GM23338 (cell line): ENCODE data around the gene KSR2. TPM values are rescaled to one million over a fixed set of nuclear protein-coding genes. Genes with fewer than 3 reads are reported as not detected.

Experiments used
- ATAC-seq: fragments of 200-7000 bp; cut with Tn5 transposase; 3 replicates; pipeline ENCODE4 v1.9.1; 2020
- DNase-seq: peaks from one replicate; pipeline ENCODE4 v3.0.0-alpha.2; 2015; ENCODE audit warnings: low spot score
- H2AFZ ChIP-seq: fragments of 200-600 bp; sonication (generic); 2 replicates; pipeline ENCODE4 v1.8.0; 2016; ENCODE audit warnings: antibody characterized with exemption, mild to moderate bottlenecking, moderate library complexity
- H3F3A ChIP-seq: fragments of 200-600 bp; sonication (generic); replicated peaks from 2 replicates; pipeline ENCODE4 v1.8.0; 2017; ENCODE audit warnings: antibody characterized with exemption, mixed run types, low read depth
- H3K27ac ChIP-seq: fragments of 200-600 bp; sonication (generic); 2 replicates; pipeline ENCODE4 v1.6.1; 2016; ENCODE audit warnings: low read depth
- H3K27me3 ChIP-seq: fragments of 200-600 bp; sonication (generic); 2 replicates; pipeline ENCODE4 v1.8.0; 2016; ENCODE audit warnings: mild to moderate bottlenecking, mixed run types, moderate library complexity; ENCODE audit not compliant: insufficient read depth
- H3K36me3 ChIP-seq: fragments of 200-600 bp; sonication (generic); 2 replicates; pipeline ENCODE4 v1.8.0; 2016; ENCODE audit warnings: mild to moderate bottlenecking; ENCODE audit not compliant: insufficient read depth
- H3K4me1 ChIP-seq: fragments of 200-600 bp; sonication (generic); 2 replicates; pipeline ENCODE4 v1.8.0; 2016; ENCODE audit warnings: mild to moderate bottlenecking, moderate library complexity; ENCODE audit not compliant: insufficient read depth
- H3K4me2 ChIP-seq: fragments of 200-600 bp; sonication (generic); 2 replicates; pipeline ENCODE4 v1.7.1; 2017; ENCODE audit warnings: mixed run types
- H3K4me3 ChIP-seq: fragments of 200-600 bp; sonication (generic); 2 replicates; pipeline ENCODE4 v1.6.1; 2016; ENCODE audit warnings: mixed run types
- H3K79me2 ChIP-seq: fragments of 200-600 bp; sonication (generic); replicated peaks from 2 replicates; pipeline ENCODE4 v1.8.0; 2017; ENCODE audit warnings: mild to moderate bottlenecking; ENCODE audit not compliant: insufficient read depth
- H3K9me2 ChIP-seq: fragments of 200-600 bp; sonication (generic); 2 replicates; pipeline ENCODE4 v1.8.0; 2017; ENCODE audit not compliant: insufficient read depth
- H4K20me1 ChIP-seq: fragments of 200-600 bp; sonication (generic); replicated peaks from 2 replicates; pipeline ENCODE4 v1.8.0; 2017; ENCODE audit warnings: mild to moderate bottlenecking; ENCODE audit not compliant: insufficient read depth
- H3K27ac Mint-ChIP-seq: 2 replicates; pipeline ENCODE4 v1.8.0; 2020; ENCODE audit warnings: inconsistent platforms, mild to moderate bottlenecking, moderate library complexity, mixed read lengths
- H3K27me3 Mint-ChIP-seq: 3 replicates; pipeline ENCODE4 v1.8.0; 2022; ENCODE audit warnings: low read depth, mild to moderate bottlenecking, moderate library complexity, mixed read lengths, inconsistent platforms; ENCODE audit not compliant: insufficient read depth, poor library complexity
- H3K36me3 Mint-ChIP-seq: 3 replicates; pipeline ENCODE4 v1.8.0; 2021; ENCODE audit warnings: low read depth, mild to moderate bottlenecking, inconsistent platforms, moderate library complexity, mixed read lengths
- H3K4me1 Mint-ChIP-seq: 3 replicates; pipeline ENCODE4 v1.8.0; 2020; ENCODE audit warnings: mild to moderate bottlenecking, inconsistent platforms, mixed read lengths
- H3K4me3 Mint-ChIP-seq: 3 replicates; pipeline ENCODE4 v1.8.0; 2021; ENCODE audit warnings: moderate library complexity, mild to moderate bottlenecking, inconsistent platforms, mixed read lengths
- H3K9me3 Mint-ChIP-seq: 3 replicates; pipeline ENCODE4 v1.8.0; 2020; ENCODE audit warnings: moderate library complexity, mild to moderate bottlenecking, inconsistent platforms, mixed read lengths
- CREB1 ChIP-seq: fragments of 250-450 bp; sonication (Bioruptor Pico); IDR thresholded peaks from 2 replicates; pipeline ENCODE4 v1.5.0; 2020; ENCODE audit warnings: low read depth, mild to moderate bottlenecking, moderate library complexity
- CTCF ChIP-seq, 2 experiments: fragments of 200-600 bp in 1 of 2; sonication (generic) in 1 of 2; conservative IDR thresholded peaks; 2 replicates each; pipeline versions ENCODE4 v1.5.1 to v1.6.1; 2016 to 2017; ENCODE audit warnings: antibody characterized with exemption in 2 of 2, low read depth in 2 of 2, mild to moderate bottlenecking in 2 of 2, moderate library complexity in 1 of 2
- EZH2 ChIP-seq: fragments of 200-600 bp; sonication (generic); IDR thresholded peaks from one replicate; pipeline ENCODE4 v1.8.0; 2017; ENCODE audit warnings: antibody characterized with exemption, mild to moderate bottlenecking, low read depth; ENCODE audit not compliant: unreplicated experiment
- EZH2phosphoT487 ChIP-seq: fragments of 200-600 bp; sonication (generic); IDR thresholded peaks from one replicate; pipeline ENCODE4 v1.8.1; 2018; ENCODE audit warnings: antibody characterized with exemption; ENCODE audit not compliant: unreplicated experiment
- JUNB ChIP-seq: IDR thresholded peaks from one replicate; pipeline ENCODE4 v1.6.1; 2016; ENCODE audit warnings: antibody characterized with exemption; ENCODE audit not compliant: unreplicated experiment
- NANOG ChIP-seq: IDR thresholded peaks from 2 replicates; pipeline ENCODE4 v1.6.1; 2016; ENCODE audit warnings: antibody characterized with exemption, borderline replicate concordance
- POLR2AphosphoS5 ChIP-seq: IDR thresholded peaks from 2 replicates; pipeline ENCODE4 v1.6.1; 2016; ENCODE audit warnings: antibody characterized with exemption, low read depth
- STAT1 ChIP-seq: IDR thresholded peaks from one replicate; pipeline ENCODE4 v1.6.1; 2016; ENCODE audit warnings: antibody characterized with exemption; ENCODE audit not compliant: unreplicated experiment
- ZNF114 ChIP-seq: fragments of 250-450 bp; sonication (Bioruptor Pico); IDR thresholded peaks from 2 replicates; pipeline ENCODE4 v1.5.0; 2020; ENCODE audit warnings: mild to moderate bottlenecking, moderate library complexity
- ZNF331 ChIP-seq: fragments of 250-450 bp; sonication (Bioruptor Pico); IDR thresholded peaks from 2 replicates; pipeline ENCODE4 v1.5.0; 2020; ENCODE audit warnings: low read depth, mild to moderate bottlenecking, moderate library complexity
- polyA plus RNA-seq: library from polyadenylated mRNA; unstranded; fragments of >200 nt; fragmentation: Nextera tagmentation; extraction: Ambion mirVana; gene quantifications from 2 replicates; pipeline ENCODE4 v1.2.1, GENCODE V29; 2016
- total RNA-seq: library from RNA; depleted of rRNA; stranded (reverse); fragments of >200 nt; shearing (Covaris generic); gene quantifications from 2 replicates; pipeline ENCODE4 v1.2.3, GENCODE V29; 2014
- TF ChIP-seq, protein P1 (sequence below): fragments of 250-450 bp; sonication (Bioruptor Pico); IDR thresholded peaks from 2 replicates; pipeline ENCODE4 v1.5.0; 2020; ENCODE audit warnings: mild to moderate bottlenecking, moderate library complexity
- TF ChIP-seq, protein P2 (sequence below): IDR thresholded peaks from 2 replicates; pipeline ENCODE4 v1.6.1; 2016; ENCODE audit warnings: antibody characterized with exemption
- TF ChIP-seq, protein P3 (sequence below): IDR thresholded peaks from one replicate; pipeline ENCODE4 v1.6.1; 2018; ENCODE audit warnings: antibody characterized with exemption; ENCODE audit not compliant: unreplicated experiment

Gene KSR2
- total and polyA plus RNA-seq, 2 experiments from 2014 or later, result 1.1 to 2.7 TPM

DNA sequence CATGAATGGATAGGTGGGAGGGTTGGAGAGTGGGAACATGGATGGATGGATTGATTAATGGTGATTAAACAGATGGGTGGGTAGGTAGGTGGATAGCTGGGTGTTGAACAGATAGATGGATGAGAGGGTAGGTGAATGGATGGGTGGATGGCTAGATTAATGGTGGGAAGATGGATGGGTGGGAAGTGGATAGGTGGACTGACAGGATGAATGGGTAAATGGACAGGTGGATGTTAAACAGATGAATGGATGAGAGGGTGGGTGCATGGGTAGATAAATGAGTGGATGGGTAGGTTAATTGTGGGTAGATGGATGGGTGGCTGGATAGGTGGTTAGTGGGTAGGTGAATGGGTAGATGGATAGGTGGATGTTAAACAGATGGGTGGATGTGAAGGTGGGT is 460.3 kb downstream of the KSR2 start:
- Histone ChIP-seq H3K27me3 (no peaks in the 10 kb centered on the region), H3K27ac (no peak overlapping the region), H3K36me3 (no peaks in the 10 kb centered on the region), H3K79me2 (no peaks in the 10 kb centered on the region), H3K9me2 (no peaks in the 10 kb centered on the region), H3K4me1 (peaks cover 10% of the 10 kb centered on the region), H3K4me2 (no peak overlapping the region), H2AFZ (no peak overlapping the region), H3K4me3 (no peak overlapping the region), H3F3A (no peaks in the 10 kb centered on the region), H4K20me1 (no peaks in the 10 kb centered on the region)
- no peak for ATAC-seq
- peaks cover 4% of the 10 kb centered on the region for H3K27me3 Mint-ChIP-seq
- peaks cover 20% of the 10 kb centered on the region for H3K4me1 Mint-ChIP-seq
- no peak for TF ChIP-seq EZH2phosphoT487
- no peak for TF ChIP-seq EZH2
- TF ChIP-seq CTCF (conservative IDR thresholded peaks at IDR 0.05; ENCODE audit: low read depth in 2 of 2), result no peak
- no peak for TF ChIP-seq ZNF114
- TF ChIP-seq, protein P1, sequence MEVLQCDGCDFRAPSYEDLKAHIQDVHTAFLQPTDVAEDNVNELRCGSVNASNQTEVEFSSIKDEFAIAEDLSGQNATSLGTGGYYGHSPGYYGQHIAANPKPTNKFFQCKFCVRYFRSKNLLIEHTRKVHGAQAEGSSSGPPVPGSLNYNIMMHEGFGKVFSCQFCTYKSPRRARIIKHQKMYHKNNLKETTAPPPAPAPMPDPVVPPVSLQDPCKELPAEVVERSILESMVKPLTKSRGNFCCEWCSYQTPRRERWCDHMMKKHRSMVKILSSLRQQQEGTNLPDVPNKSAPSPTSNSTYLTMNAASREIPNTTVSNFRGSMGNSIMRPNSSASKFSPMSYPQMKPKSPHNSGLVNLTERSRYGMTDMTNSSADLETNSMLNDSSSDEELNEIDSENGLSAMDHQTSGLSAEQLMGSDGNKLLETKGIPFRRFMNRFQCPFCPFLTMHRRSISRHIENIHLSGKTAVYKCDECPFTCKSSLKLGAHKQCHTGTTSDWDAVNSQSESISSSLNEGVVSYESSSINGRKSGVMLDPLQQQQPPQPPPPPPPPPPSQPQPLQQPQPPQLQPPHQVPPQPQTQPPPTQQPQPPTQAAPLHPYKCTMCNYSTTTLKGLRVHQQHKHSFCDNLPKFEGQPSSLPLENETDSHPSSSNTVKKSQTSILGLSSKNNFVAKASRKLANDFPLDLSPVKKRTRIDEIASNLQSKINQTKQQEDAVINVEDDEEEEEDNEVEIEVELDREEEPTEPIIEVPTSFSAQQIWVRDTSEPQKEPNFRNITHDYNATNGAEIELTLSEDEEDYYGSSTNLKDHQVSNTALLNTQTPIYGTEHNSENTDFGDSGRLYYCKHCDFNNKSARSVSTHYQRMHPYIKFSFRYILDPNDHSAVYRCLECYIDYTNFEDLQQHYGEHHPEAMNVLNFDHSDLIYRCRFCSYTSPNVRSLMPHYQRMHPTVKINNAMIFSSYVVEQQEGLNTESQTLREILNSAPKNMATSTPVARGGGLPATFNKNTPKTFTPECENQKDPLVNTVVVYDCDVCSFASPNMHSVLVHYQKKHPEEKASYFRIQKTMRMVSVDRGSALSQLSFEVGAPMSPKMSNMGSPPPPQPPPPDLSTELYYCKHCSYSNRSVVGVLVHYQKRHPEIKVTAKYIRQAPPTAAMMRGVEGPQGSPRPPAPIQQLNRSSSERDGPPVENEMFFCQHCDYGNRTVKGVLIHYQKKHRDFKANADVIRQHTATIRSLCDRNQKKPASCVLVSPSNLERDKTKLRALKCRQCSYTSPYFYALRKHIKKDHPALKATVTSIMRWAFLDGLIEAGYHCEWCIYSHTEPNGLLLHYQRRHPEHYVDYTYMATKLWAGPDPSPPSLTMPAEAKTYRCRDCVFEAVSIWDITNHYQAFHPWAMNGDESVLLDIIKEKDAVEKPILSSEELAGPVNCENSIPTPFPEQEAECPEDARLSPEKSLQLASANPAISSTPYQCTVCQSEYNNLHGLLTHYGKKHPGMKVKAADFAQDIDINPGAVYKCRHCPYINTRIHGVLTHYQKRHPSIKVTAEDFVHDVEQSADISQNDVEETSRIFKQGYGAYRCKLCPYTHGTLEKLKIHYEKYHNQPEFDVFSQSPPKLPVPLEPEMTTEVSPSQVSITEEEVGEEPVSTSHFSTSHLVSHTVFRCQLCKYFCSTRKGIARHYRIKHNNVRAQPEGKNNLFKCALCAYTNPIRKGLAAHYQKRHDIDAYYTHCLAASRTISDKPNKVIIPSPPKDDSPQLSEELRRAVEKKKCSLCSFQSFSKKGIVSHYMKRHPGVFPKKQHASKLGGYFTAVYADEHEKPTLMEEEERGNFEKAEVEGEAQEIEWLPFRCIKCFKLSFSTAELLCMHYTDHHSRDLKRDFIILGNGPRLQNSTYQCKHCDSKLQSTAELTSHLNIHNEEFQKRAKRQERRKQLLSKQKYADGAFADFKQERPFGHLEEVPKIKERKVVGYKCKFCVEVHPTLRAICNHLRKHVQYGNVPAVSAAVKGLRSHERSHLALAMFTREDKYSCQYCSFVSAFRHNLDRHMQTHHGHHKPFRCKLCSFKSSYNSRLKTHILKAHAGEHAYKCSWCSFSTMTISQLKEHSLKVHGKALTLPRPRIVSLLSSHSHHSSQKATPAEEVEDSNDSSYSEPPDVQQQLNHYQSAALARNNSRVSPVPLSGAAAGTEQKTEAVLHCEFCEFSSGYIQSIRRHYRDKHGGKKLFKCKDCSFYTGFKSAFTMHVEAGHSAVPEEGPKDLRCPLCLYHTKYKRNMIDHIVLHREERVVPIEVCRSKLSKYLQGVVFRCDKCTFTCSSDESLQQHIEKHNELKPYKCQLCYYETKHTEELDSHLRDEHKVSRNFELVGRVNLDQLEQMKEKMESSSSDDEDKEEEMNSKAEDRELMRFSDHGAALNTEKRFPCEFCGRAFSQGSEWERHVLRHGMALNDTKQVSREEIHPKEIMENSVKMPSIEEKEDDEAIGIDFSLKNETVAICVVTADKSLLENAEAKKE, result no peak
- no peak for TF ChIP-seq ZNF331 (CRISPR knock-in tag)
- TF ChIP-seq, protein P2, sequence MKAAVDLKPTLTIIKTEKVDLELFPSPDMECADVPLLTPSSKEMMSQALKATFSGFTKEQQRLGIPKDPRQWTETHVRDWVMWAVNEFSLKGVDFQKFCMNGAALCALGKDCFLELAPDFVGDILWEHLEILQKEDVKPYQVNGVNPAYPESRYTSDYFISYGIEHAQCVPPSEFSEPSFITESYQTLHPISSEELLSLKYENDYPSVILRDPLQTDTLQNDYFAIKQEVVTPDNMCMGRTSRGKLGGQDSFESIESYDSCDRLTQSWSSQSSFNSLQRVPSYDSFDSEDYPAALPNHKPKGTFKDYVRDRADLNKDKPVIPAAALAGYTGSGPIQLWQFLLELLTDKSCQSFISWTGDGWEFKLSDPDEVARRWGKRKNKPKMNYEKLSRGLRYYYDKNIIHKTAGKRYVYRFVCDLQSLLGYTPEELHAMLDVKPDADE, result no peak
- TF ChIP-seq STAT1, result no peak
- TF ChIP-seq JUNB, result no peak
- TF ChIP-seq, protein P3, sequence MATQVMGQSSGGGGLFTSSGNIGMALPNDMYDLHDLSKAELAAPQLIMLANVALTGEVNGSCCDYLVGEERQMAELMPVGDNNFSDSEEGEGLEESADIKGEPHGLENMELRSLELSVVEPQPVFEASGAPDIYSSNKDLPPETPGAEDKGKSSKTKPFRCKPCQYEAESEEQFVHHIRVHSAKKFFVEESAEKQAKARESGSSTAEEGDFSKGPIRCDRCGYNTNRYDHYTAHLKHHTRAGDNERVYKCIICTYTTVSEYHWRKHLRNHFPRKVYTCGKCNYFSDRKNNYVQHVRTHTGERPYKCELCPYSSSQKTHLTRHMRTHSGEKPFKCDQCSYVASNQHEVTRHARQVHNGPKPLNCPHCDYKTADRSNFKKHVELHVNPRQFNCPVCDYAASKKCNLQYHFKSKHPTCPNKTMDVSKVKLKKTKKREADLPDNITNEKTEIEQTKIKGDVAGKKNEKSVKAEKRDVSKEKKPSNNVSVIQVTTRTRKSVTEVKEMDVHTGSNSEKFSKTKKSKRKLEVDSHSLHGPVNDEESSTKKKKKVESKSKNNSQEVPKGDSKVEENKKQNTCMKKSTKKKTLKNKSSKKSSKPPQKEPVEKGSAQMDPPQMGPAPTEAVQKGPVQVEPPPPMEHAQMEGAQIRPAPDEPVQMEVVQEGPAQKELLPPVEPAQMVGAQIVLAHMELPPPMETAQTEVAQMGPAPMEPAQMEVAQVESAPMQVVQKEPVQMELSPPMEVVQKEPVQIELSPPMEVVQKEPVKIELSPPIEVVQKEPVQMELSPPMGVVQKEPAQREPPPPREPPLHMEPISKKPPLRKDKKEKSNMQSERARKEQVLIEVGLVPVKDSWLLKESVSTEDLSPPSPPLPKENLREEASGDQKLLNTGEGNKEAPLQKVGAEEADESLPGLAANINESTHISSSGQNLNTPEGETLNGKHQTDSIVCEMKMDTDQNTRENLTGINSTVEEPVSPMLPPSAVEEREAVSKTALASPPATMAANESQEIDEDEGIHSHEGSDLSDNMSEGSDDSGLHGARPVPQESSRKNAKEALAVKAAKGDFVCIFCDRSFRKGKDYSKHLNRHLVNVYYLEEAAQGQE, result no peak
- TF ChIP-seq CREB1 (CRISPR knock-in tag), result no peak
- no peak for TF ChIP-seq POLR2AphosphoS5
- no peak for TF ChIP-seq NANOG
- H3K9me3 Mint-ChIP-seq, result no peaks in the 10 kb centered on the region
- no peaks in the 10 kb centered on the region for H3K36me3 Mint-ChIP-seq
- no peak overlapping the region for H3K4me3 Mint-ChIP-seq
- DNase-seq, result no peak
- no peak overlapping the region for H3K27ac Mint-ChIP-seq
